Pancreas (tissue), 10 donors: ENCODE measurements around the gene ZSWIM4. TPM values are rescaled to one million over a fixed set of nuclear protein-coding genes. Genes with fewer than 3 reads are reported as not detected.

Experiments
- ATAC-seq, 4 donors: fragments of 200-7000 bp; cut with Tn5 transposase; one replicate each; pipeline versions ENCODE4 v1.8.0 to v1.9.1; 2020; ENCODE audit warnings: mild to moderate bottlenecking in 4 of 4, moderate library complexity in 4 of 4
- DNase-seq, 6 donors: peaks; one replicate each; pipeline ENCODE4 v3.0.0-alpha.2; 2020
- FAIRE-seq: peaks from 2 replicates; lab custom pipeline; 2012; peaks lifted over from hg19 to GRCh38; lab: Jason Lieb, UNC
- H3K27ac ChIP-seq, 4 donors: fragments of 200-600 bp; sonication (generic); 1 replicate in 3 of 4; 2 replicates in 1 of 4; pipeline versions ENCODE4 v1.5.0 to v1.8.0; 2020
- H3K27me3 ChIP-seq, 4 donors: fragments of 200-600 bp; one replicate each; pipeline ENCODE4 v1.8.0; 2021
- H3K36me3 ChIP-seq, 3 donors: fragments of 200-600 bp; sonication (generic) in 1 of 3; one replicate each; pipeline versions ENCODE4 v1.5.0 to v1.8.0; 2020 to 2021
- H3K4me1 ChIP-seq, 3 donors: fragments of 200-600 bp; one replicate each; pipeline ENCODE4 v1.8.0; 2021
- H3K4me3 ChIP-seq, 4 donors: fragments of 200-600 bp; sonication (generic) in 2 of 4; one replicate each; pipeline versions ENCODE4 v1.5.0 to v1.8.0; 2020 to 2021
- H3K9me3 ChIP-seq, 4 donors: fragments of 200-600 bp; one replicate each; pipeline ENCODE4 v1.8.0; 2021
- WGBS, 2 donors: extraction: QIAGEN DNeasy Blood & Tissue Kit; methylation state at CpG; one replicate each; pipeline ENCODE4 v1.1.7; 2013; 5-methylcytosine and 5-hydroxymethylcytosine counted together
- intact Hi-C, 3 donors: fragments of 100-400 bp; cut with DNase I; formaldehyde crosslinking; loops; one replicate each; pipeline versions ENCODE4 v1.11.1 to v1.14.2; 2022
- polyA plus RNA-seq, 2 donors: library from polyadenylated mRNA; stranded (reverse); fragments of 200-250 nt; gene quantifications; one replicate each; pipeline ENCODE4 v1.2.3, GENCODE V29; 2013
- total RNA-seq, 6 donors: library from RNA; stranded (reverse); fragmentation: NEBNext Ultra II Directional in 4 of 6; extraction: Animal tissue kit (Norgen Biotek cat#: 25700) in 4 of 6; gene quantifications; one replicate each; pipeline versions ENCODE4 v1.2.1 to v1.2.4, GENCODE V29; 2021 to 2023
- TF ChIP-seq, protein P1 (sequence below), 4 donors: fragments of 200-600 bp; sonication (generic) in 3 of 4; IDR thresholded peaks; one replicate each; pipeline versions ENCODE4 v1.5.0 to v1.8.0; 2021; ENCODE audit warnings: antibody characterized with exemption in 4 of 4
- donor health status: healthy with polysubstance abuse.
- donor health status: DM: no; HTN: no; CAD: no; lungs with moderate emphysema.
- donor health status: DM: no; HTN: no; CAD: no.
- donor health status: control.
- donor health status: control.
- donor health status: Bipolar disorder and iron deficiency.
- donor health status: DM: yes; HTN: yes; CAD: no.
- donor health status: DM: no; HTN: no; CAD: no.
- donor health status: DM: no; HTN: no; CAD: no.
- donor health status: DM: yes; HTN: yes; CAD: no.

ZSWIM4 gene
- total and polyA plus RNA-seq, 8 donors: 1.9 to 9.3 (median 3.9) TPM

- H3K4me3 ChIP-seq: peak overlapping the region; percentile 54 to 97 (median 80)
- no peaks in the 10 kb centered on the region for H3K9me3 ChIP-seq
- FAIRE-seq (no peak), DNase-seq (peak; percentile 76 to 91 (median 86)), ATAC-seq (peak; percentile 22 to 44 (median 34))
- intact Hi-C loops: no loop called here
- peak overlapping the region; percentile 83 to 97 (median 90) for H3K27ac ChIP-seq
- no peaks in the 10 kb centered on the region for H3K36me3 ChIP-seq
- peaks cover 12 to 34% (median 20%) of the 10 kb centered on the region in 3 donors for H3K4me1 ChIP-seq
- TF ChIP-seq, protein P1, sequence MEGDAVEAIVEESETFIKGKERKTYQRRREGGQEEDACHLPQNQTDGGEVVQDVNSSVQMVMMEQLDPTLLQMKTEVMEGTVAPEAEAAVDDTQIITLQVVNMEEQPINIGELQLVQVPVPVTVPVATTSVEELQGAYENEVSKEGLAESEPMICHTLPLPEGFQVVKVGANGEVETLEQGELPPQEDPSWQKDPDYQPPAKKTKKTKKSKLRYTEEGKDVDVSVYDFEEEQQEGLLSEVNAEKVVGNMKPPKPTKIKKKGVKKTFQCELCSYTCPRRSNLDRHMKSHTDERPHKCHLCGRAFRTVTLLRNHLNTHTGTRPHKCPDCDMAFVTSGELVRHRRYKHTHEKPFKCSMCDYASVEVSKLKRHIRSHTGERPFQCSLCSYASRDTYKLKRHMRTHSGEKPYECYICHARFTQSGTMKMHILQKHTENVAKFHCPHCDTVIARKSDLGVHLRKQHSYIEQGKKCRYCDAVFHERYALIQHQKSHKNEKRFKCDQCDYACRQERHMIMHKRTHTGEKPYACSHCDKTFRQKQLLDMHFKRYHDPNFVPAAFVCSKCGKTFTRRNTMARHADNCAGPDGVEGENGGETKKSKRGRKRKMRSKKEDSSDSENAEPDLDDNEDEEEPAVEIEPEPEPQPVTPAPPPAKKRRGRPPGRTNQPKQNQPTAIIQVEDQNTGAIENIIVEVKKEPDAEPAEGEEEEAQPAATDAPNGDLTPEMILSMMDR (IDR thresholded peaks at IDR 0.05): no peak
- H3K27me3 ChIP-seq: no peaks in the 10 kb centered on the region
- WGBS, 2 donors: 0 to 1% methylated on average over 38 to 95 of the region's 95 CpGs
Observed at GRCh38 chr19:13842291-13843103, 47.3 kb downstream of the ZSWIM4 start.

- Histone ChIP-seq H3K4me3 (peak overlapping the region in 3 of 4 donors; percentile 4 to 97 (median 92)), H3K27me3 (no peaks in the 10 kb centered on the region), H3K27ac (peak overlapping the region; percentile 79 to 97 (median 88)), H3K36me3 (no peaks in the 10 kb centered on the region), H3K9me3 (no peaks in the 10 kb centered on the region), H3K4me1 (peaks cover 12 to 36% (median 26%) of the 10 kb centered on the region in 3 donors)
- TF ChIP-seq, protein P1 (IDR thresholded peaks at IDR 0.05): no peak
- 14 to 19% methylated on average over 23 to 24 of the region's 24 CpGs for WGBS, 2 donors
- intact Hi-C loops: no loop called here
- no peak for FAIRE-seq
- peak; percentile 54 to 80 (median 72) for DNase-seq
- peak in 1 of 4 donors; percentile 2 for ATAC-seq
Observed at GRCh38 chr19:13843104-13843921, 48.1 kb downstream of the ZSWIM4 start.

DNA sequence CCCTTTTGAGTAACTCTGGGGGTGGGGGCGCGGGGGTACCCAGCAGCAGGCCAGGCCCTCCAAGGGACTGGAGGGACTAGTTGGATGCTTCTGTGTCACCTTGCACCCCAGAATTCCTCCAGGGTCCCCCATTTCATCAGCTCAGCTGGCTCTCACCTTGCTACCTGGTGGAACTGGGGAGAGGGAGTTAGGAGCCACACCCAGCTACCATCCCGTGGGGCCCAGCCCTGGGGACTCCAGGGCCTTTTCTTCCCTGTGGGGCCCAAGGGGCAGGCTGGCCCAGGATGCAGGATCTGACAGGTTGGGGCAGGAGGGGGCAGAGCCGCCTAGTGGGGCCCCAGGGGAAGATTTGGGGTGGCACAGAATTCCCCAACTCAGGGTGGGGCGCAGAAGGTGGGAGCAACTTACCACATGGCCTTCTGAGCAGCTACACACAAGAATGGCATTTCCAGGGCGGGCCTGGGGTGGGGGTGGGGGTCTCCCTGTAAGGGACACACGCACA is 48.9 kb downstream of the ZSWIM4 start:
- Histone ChIP-seq H3K4me1 (peaks cover 12 to 40% (median 27%) of the 10 kb centered on the region in 3 donors), H3K27ac (peak overlapping the region in 3 of 4 donors; percentile 83 to 97 (median 94)), H3K9me3 (no peaks in the 10 kb centered on the region), H3K27me3 (no peaks in the 10 kb centered on the region), H3K4me3 (no peak overlapping the region), H3K36me3 (no peaks in the 10 kb centered on the region)
- DNase-seq (peak in 4 of 6 donors; percentile 18 to 69 (median 35)), FAIRE-seq (no peak), ATAC-seq (no peak)
- intact Hi-C loops: no loop called here
- 79 to 85% methylated on average over 7 of the region's 7 CpGs for WGBS, 2 donors
- TF ChIP-seq, protein P1 (IDR thresholded peaks at IDR 0.05): no peak

- ATAC-seq (peak; percentile 66 to 76 (median 68)), DNase-seq (peak; percentile 92 to 97 (median 94)), FAIRE-seq (no peak)
- H3K4me1 ChIP-seq: peaks cover 24 to 51% (median 42%) of the 10 kb centered on the region in 3 donors
- no peaks in the 10 kb centered on the region for H3K27me3 ChIP-seq
- peak overlapping the region; percentile 97 to 100 (median 100) for H3K27ac ChIP-seq
- TF ChIP-seq, protein P1 (IDR thresholded peaks at IDR 0.05): no peak
- intact Hi-C loops: no loop called here
- no peaks in the 10 kb centered on the region for H3K36me3 ChIP-seq
- no peaks in the 10 kb centered on the region for H3K9me3 ChIP-seq
- H3K4me3 ChIP-seq: peak overlapping the region; percentile 6 to 53 (median 40)
- WGBS, 2 donors: 19 to 27% methylated on average over 22 to 23 of the region's 23 CpGs
Observed at GRCh38 chr19:13846557-13847406, 51.5 kb downstream of the ZSWIM4 start.
